SH-SY5Y (cell line): ENCODE results near the gene CLMN.

Experiments used
- GATA2 ChIP-seq: IDR thresholded peaks from 2 replicates; pipeline ENCODE4 v1.6.1; 2011; ENCODE audit warnings: mild to moderate bottlenecking, low read depth, low read length
- GATA3 ChIP-seq: IDR thresholded peaks from 2 replicates; pipeline ENCODE4 v1.6.1; 2011; ENCODE audit warnings: low read depth, mild to moderate bottlenecking, low read length, moderate library complexity

The CLMN gene

GRCh38 chr14:95319312-95320077 lies at the start of gene CLMN:
Gene CLMN (minus strand): TSS chr14:95319908. CDS start chr14:95319792, 116 bp downstream.
- no peak for TF ChIP-seq GATA2
- TF ChIP-seq GATA3, result no peak

- TF ChIP-seq GATA3 (no peak), GATA2 (no peak)
Observed at GRCh38 chr14:95365401-95365800, 45.7 kb upstream of the CLMN start.

GRCh38 chr14:95364481-95365209 lies 44.9 kb upstream of the CLMN start:
- TF ChIP-seq GATA2, result no peak
- no peak for TF ChIP-seq GATA3

- no peak for TF ChIP-seq GATA2
Observed at GRCh38 chr14:95363468-95363954, 43.8 kb upstream of the CLMN start.

GRCh38 chr14:95362138-95362494 lies 42.4 kb upstream of the CLMN start:
- TF ChIP-seq GATA3 (no peak), GATA2 (no peak)

GRCh38 chr14:95361373-95362137 lies 41.8 kb upstream of the CLMN start:
- no peak for TF ChIP-seq GATA3
- TF ChIP-seq GATA2, result no peak

GRCh38 chr14:95360828-95361227 lies 41.1 kb upstream of the CLMN start:
- TF ChIP-seq GATA3, result no peak
- TF ChIP-seq GATA2, result no peak

GRCh38 chr14:95359994-95360826 lies 40.5 kb upstream of the CLMN start:
- TF ChIP-seq GATA2 (no peak), GATA3 (no peak)

- TF ChIP-seq GATA2 (no peak), GATA3 (no peak)
Observed at GRCh38 chr14:95356245-95356869, 36.6 kb upstream of the CLMN start.

GRCh38 chr14:95355422-95355821 lies 35.7 kb upstream of the CLMN start:
- no peak for TF ChIP-seq GATA3
- no peak for TF ChIP-seq GATA2

- TF ChIP-seq GATA2 (no peak), GATA3 (no peak)
Observed at GRCh38 chr14:95354834-95355233, 35.1 kb upstream of the CLMN start.

- TF ChIP-seq GATA3, result no peak
- TF ChIP-seq GATA2, result no peak
Observed at GRCh38 chr14:95353664-95354063, 34.0 kb upstream of the CLMN start.

- TF ChIP-seq GATA3 (no peak), GATA2 (no peak)
Observed at GRCh38 chr14:95353007-95353406, 33.3 kb upstream of the CLMN start.
